ENCODE data around the gene CDH23.

GRCh38 chr10:71747551-71748523 lies 351.1 kb downstream of the CDH23 start:
- TF ChIP-seq CTCF (IDR thresholded peaks at IDR 0.05) (no peak), POLR2A (IDR thresholded peaks at IDR 0.05; ENCODE audit: low read depth) (no peak), EP300 (IDR thresholded peaks at IDR 0.05) (no peak)
